Ishikawa (cell line): ENCODE data around the gene BEND7.

Source experiments
- CEBPB ChIP-seq: IDR thresholded peaks from 2 replicates; pipeline ENCODE4 v1.6.1; 2012
- CREB1 ChIP-seq: IDR thresholded peaks from 2 replicates; pipeline ENCODE4 v1.6.1; 2012; ENCODE audit warnings: low read depth
- EGR1 ChIP-seq: IDR thresholded peaks from 2 replicates; pipeline ENCODE4 v1.6.1; 2012
- EP300 ChIP-seq: IDR thresholded peaks from 2 replicates; pipeline ENCODE4 v1.6.1; 2012; ENCODE audit warnings: borderline replicate concordance
- NFIC ChIP-seq: IDR thresholded peaks from 2 replicates; pipeline ENCODE4 v1.6.1; 2012
- RAD21 ChIP-seq: IDR thresholded peaks from 2 replicates; pipeline ENCODE4 v1.6.1; 2012; ENCODE audit warnings: low read depth
- TAF1 ChIP-seq: IDR thresholded peaks from 2 replicates; pipeline ENCODE4 v1.6.1; 2012; ENCODE audit warnings: low read depth, mild to moderate bottlenecking
- TCF12 ChIP-seq: IDR thresholded peaks from 2 replicates; pipeline ENCODE4 v1.6.1; 2012; ENCODE audit warnings: low read depth
- TEAD4 ChIP-seq: IDR thresholded peaks from 2 replicates; pipeline ENCODE4 v1.6.1; 2012
- YY1 ChIP-seq: IDR thresholded peaks from 2 replicates; pipeline ENCODE4 v1.6.1; 2012; ENCODE audit warnings: low read depth
- ZBTB7A ChIP-seq: IDR thresholded peaks from 2 replicates; pipeline ENCODE4 v1.6.1; 2012; ENCODE audit warnings: low read depth
- TF ChIP-seq, protein P1 (sequence below): IDR thresholded peaks from 2 replicates; pipeline ENCODE4 v1.6.1; 2012; ENCODE audit warnings: low read depth, mild to moderate bottlenecking
- TF ChIP-seq, protein P2 (sequence below): IDR thresholded peaks from 2 replicates; pipeline ENCODE4 v1.6.1; 2012
- TF ChIP-seq, protein P3 (sequence below): IDR thresholded peaks from 2 replicates; pipeline ENCODE4 v1.6.1; 2012

DNA sequence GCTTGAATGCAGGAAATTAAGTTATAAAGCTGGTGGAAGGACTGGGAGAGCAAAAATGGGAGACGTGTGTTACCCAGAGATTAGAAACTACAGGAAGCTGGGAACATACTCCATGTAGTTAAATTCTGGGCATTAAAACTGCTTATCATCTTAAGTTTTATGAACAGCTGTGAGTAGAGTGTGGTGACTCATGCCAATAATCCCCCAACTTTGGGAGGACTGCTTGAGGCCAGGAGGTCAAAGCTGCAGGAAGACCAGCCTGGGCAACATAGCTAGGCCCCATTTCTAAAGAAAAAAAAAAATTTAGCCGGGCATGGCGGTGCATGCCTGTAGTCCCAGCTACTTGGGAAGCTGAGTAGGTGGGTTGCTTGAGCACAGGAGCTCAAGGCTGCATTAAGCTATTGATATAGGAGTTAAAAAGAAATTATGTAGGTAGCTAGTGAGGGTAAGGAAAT, 124.5 kb downstream of the BEND7 start:
- no peak for TF ChIP-seq CEBPB
- TF ChIP-seq, protein P1, sequence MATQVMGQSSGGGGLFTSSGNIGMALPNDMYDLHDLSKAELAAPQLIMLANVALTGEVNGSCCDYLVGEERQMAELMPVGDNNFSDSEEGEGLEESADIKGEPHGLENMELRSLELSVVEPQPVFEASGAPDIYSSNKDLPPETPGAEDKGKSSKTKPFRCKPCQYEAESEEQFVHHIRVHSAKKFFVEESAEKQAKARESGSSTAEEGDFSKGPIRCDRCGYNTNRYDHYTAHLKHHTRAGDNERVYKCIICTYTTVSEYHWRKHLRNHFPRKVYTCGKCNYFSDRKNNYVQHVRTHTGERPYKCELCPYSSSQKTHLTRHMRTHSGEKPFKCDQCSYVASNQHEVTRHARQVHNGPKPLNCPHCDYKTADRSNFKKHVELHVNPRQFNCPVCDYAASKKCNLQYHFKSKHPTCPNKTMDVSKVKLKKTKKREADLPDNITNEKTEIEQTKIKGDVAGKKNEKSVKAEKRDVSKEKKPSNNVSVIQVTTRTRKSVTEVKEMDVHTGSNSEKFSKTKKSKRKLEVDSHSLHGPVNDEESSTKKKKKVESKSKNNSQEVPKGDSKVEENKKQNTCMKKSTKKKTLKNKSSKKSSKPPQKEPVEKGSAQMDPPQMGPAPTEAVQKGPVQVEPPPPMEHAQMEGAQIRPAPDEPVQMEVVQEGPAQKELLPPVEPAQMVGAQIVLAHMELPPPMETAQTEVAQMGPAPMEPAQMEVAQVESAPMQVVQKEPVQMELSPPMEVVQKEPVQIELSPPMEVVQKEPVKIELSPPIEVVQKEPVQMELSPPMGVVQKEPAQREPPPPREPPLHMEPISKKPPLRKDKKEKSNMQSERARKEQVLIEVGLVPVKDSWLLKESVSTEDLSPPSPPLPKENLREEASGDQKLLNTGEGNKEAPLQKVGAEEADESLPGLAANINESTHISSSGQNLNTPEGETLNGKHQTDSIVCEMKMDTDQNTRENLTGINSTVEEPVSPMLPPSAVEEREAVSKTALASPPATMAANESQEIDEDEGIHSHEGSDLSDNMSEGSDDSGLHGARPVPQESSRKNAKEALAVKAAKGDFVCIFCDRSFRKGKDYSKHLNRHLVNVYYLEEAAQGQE, result no peak
- TF ChIP-seq RAD21, result no peak
- TF ChIP-seq ZBTB7A, result no peak
- TF ChIP-seq, protein P2, sequence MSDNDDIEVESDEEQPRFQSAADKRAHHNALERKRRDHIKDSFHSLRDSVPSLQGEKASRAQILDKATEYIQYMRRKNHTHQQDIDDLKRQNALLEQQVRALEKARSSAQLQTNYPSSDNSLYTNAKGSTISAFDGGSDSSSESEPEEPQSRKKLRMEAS, result no peak
- TF ChIP-seq EP300, result no peak
- TF ChIP-seq TEAD4, result no peak
- no peak for TF ChIP-seq TAF1
- TF ChIP-seq YY1, result no peak
- no peak for TF ChIP-seq EGR1
- no peak for TF ChIP-seq TCF12
- TF ChIP-seq, protein P3, sequence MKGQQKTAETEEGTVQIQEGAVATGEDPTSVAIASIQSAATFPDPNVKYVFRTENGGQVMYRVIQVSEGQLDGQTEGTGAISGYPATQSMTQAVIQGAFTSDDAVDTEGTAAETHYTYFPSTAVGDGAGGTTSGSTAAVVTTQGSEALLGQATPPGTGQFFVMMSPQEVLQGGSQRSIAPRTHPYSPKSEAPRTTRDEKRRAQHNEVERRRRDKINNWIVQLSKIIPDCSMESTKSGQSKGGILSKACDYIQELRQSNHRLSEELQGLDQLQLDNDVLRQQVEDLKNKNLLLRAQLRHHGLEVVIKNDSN, result no peak
- TF ChIP-seq NFIC, result no peak
- no peak for TF ChIP-seq CREB1
